Suprapubic skin (tissue), 4 donors: ENCODE results near the gene SCN4A. TPM values are rescaled to one million over a fixed set of nuclear protein-coding genes. Genes with fewer than 3 reads are reported as not detected.

Experiments used
- DNase-seq, 2 donors: peaks; one replicate each; pipeline ENCODE4 v3.0.0-alpha.2; 2019; ENCODE audit warnings: low spot score in 2 of 2
- H3K27ac ChIP-seq: fragments of 200-600 bp; sonication (generic); one replicate; pipeline ENCODE4 v1.5.1; 2019
- H3K27me3 ChIP-seq: fragments of 200-600 bp; sonication (generic); one replicate; pipeline ENCODE4 v1.5.1; 2019
- H3K36me3 ChIP-seq: fragments of 200-600 bp; sonication (generic); one replicate; pipeline ENCODE4 v1.5.1; 2019
- H3K4me1 ChIP-seq: fragments of 200-600 bp; sonication (generic); one replicate; pipeline ENCODE4 v1.5.1; 2019
- H3K4me3 ChIP-seq: fragments of 200-600 bp; sonication (generic); one replicate; pipeline ENCODE4 v1.5.1; 2019; ENCODE audit warnings: mild to moderate bottlenecking
- H3K9me3 ChIP-seq: fragments of 200-600 bp; sonication (generic); one replicate; pipeline ENCODE4 v1.5.1; 2019
- CTCF ChIP-seq, 2 donors: fragments of 200-600 bp in 1 of 2; fragments of 450-650 bp in 1 of 2; sonication (generic) in 1 of 2; IDR thresholded peaks; one replicate each; pipeline ENCODE4 v1.5.1; 2016 to 2019; ENCODE audit warnings: antibody characterized with exemption in 2 of 2, mild to moderate bottlenecking in 1 of 2, moderate library complexity in 1 of 2
- EP300 ChIP-seq: sonication (generic); formaldehyde crosslinking; IDR thresholded peaks from one replicate; pipeline ENCODE4 v1.6.1; 2017; ENCODE audit warnings: antibody characterized with exemption
- POLR2A ChIP-seq, 2 donors: fragments of 450-650 bp; IDR thresholded peaks; one replicate each; pipeline ENCODE4 v1.6.1; 2017; ENCODE audit warnings: antibody characterized with exemption in 2 of 2, mild to moderate bottlenecking in 2 of 2, moderate library complexity in 2 of 2
- POLR2AphosphoS5 ChIP-seq, 3 donors: sonication (generic); formaldehyde crosslinking; IDR thresholded peaks; one replicate each; pipeline ENCODE4 v1.6.1; 2017; ENCODE audit warnings: antibody characterized with exemption in 3 of 3
- WGBS: methylation state at CpG from one replicate; pipeline ENCODE4 v1.1.5; 2018; 5-methylcytosine and 5-hydroxymethylcytosine counted together
- total RNA-seq, 4 donors: library from RNA; depleted of rRNA; stranded (reverse); fragments of >200 nt; gene quantifications; one replicate each; pipeline ENCODE4 v1.1.0, GENCODE V29; 2016

The SCN4A gene
- total RNA-seq, 4 donors from 2014 or later: 0.45 to 4.5 (median 1.6) TPM

DNA sequence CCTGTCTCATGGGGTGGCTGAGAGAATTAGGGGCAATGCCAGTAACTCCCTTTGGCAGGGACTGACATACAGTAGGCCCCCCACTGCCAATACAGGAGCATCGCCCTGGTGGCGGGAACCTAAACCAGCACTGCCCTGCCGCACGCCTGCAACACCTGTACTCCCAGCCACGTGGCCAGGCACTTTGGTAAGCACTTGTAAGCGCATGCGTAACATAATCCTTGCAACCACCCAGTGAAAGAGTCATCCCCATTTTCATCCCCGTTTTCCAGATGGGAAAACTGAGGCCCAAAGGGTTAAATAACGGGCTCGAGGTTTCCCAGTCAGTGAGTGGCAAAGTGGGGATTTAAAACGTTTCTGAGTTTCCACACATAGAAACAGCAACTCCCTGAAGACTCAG, 17.5 kb downstream of the SCN4A start:
- Histone ChIP-seq H3K9me3 (no peaks in the 10 kb centered on the region), H3K36me3 (no peaks in the 10 kb centered on the region), H3K27me3 (peaks cover 7% of the 10 kb centered on the region), H3K4me3 (no peak overlapping the region), H3K27ac (no peak overlapping the region), H3K4me1 (no peaks in the 10 kb centered on the region)
- no peak for TF ChIP-seq CTCF (IDR thresholded peaks at IDR 0.05)
- TF ChIP-seq POLR2AphosphoS5 (IDR thresholded peaks at IDR 0.05): no peak
- TF ChIP-seq POLR2A (IDR thresholded peaks at IDR 0.05): no peak
- TF ChIP-seq EP300: no peak
- DNase-seq: no peak
- 74% methylated on average over 11 of the region's 11 CpGs for WGBS

DNA sequence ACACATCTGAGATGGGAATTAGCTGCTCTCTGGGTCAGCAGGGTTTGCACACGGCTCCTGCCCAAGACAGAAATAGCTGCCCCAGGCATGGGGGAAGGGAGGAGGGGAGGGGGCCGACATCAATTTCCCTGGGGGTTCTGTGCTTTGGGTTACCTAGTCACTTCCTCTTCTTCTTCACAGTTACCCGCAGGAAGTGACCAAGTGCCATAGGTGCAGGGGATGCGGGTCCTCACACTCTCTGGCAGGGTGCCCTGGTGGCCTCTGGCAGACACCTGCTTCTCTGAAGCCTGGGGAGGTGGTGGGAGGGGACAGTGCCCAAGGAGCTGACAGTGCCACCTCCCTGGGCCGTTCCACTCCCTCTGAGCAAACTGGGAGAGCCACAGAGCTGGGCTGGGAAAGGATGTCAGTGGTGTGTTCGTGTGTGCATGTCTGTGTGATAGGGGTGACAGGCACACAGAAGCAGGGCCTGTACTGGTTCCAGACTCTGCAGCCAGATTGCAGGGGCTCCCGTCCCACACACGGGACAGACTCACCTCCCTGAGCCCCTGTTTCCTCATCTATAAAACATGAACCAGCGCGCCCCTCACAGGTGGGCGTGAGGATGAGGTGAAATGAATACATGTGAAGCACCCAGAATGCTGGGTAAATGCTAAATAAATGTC, 18.2 kb downstream of the SCN4A start:
- no peaks in the 10 kb centered on the region for H3K36me3 ChIP-seq
- no peak overlapping the region for H3K4me3 ChIP-seq
- no peaks in the 10 kb centered on the region for H3K4me1 ChIP-seq
- no peak for DNase-seq
- TF ChIP-seq EP300 (no peak), POLR2A (IDR thresholded peaks at IDR 0.05) (no peak), CTCF (IDR thresholded peaks at IDR 0.05) (no peak), POLR2AphosphoS5 (IDR thresholded peaks at IDR 0.05) (no peak)
- H3K27me3 ChIP-seq: peaks cover 12% of the 10 kb centered on the region
- no peaks in the 10 kb centered on the region for H3K9me3 ChIP-seq
- no peak overlapping the region for H3K27ac ChIP-seq
- WGBS: 49% methylated on average over 7 of the region's 11 CpGs

DNA sequence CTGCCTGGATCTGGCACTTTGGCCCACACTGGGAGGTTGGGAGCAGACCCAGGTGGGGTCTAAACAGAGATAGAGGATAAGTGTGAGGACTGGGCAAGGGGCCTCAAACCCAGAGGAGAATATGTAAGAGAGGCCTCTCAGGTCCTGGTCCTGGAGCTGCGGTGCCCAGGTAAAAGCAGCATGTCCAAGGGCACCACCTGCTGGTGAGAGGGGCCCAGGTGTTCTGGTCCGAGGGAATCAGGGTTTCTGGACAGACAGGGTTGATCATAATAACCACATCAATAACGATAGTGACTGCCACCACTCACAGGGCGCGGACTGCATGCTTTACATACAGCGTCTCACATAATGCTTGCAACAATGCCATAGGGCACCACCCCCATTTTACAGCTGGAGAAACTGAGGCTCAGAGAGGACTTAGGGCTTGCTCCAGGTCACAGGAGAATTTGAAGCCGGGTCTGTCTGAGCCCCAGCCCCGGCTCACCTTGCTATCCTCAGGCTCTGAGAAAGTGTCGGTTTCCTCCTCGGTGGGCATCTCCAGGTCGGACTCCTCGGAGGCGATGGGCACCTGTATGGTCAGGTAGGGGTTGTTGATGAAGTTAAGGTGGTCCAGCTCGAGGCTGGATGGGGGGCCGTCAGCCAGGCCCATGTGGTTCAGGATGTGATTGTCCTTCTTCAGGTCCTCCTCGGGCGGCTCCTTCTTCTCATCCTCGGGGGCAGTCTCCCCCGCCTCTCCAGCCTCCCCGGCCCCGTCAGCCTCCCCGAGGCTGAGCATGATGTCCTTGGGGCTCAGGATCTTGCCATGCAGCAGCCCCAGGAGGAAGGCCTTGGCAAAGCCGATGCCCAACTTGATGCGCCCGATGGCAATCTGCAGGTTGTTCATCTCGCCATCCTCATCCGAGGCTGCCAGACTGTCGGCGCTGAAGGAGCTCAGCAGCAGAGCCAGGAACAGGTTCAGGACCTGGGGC, 21.5 kb downstream of the SCN4A start:
- H3K27me3 ChIP-seq: peaks cover 20% of the 10 kb centered on the region
- H3K9me3 ChIP-seq: no peaks in the 10 kb centered on the region
- peaks cover 5% of the 10 kb centered on the region for H3K4me1 ChIP-seq
- DNase-seq: no peak
- peak in 1 of 2 donors; percentile 41 for TF ChIP-seq CTCF (IDR thresholded peaks at IDR 0.05)
- TF ChIP-seq POLR2AphosphoS5 (IDR thresholded peaks at IDR 0.05): no peak
- TF ChIP-seq EP300: no peak
- H3K27ac ChIP-seq: no peak overlapping the region
- H3K4me3 ChIP-seq: no peak overlapping the region
- no peaks in the 10 kb centered on the region for H3K36me3 ChIP-seq
- WGBS: 85% methylated on average over 29 of the region's 29 CpGs

DNA sequence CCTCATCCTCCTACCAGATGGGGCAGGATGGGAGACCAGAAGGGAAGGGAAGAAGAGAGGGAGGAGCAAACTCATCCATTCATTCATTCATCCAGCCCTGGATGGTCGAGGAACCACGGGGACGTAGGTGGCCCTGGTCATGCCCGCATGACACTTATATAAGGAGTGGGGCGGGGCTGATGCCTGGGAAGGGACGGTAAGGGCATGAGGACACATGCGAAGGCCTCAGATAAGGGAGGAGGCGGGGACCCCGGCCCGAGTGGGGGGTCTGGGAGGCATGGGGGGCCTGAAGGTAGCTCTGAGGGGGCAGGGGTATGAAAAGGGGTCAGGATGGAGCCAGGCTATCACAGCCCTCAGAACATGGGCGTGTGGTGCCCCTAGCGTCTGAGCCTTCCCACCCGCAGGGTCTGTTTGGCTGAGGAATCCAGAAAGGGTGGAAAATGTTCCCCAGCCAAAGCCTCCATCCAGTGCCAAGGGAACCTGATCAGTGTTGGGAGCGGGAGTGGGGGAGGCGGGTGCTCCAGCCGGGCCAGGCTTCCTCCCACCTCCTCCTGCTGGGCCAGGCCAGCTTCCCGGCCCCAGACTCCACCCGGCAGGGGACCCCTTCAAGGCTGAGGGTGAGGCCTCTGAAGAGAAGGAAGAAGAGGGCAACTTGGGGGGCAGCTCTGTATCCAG, 23.0 kb downstream of the SCN4A start:
- H3K27ac ChIP-seq: no peak overlapping the region
- H3K4me3 ChIP-seq: no peak overlapping the region
- no peaks in the 10 kb centered on the region for H3K9me3 ChIP-seq
- 62% methylated on average over 16 of the region's 18 CpGs for WGBS
- TF ChIP-seq CTCF (IDR thresholded peaks at IDR 0.05) (no peak), POLR2AphosphoS5 (IDR thresholded peaks at IDR 0.05) (no peak), EP300 (no peak), POLR2A (IDR thresholded peaks at IDR 0.05) (no peak)
- H3K27me3 ChIP-seq: peaks cover 20% of the 10 kb centered on the region
- H3K36me3 ChIP-seq: no peaks in the 10 kb centered on the region
- H3K4me1 ChIP-seq: peaks cover 5% of the 10 kb centered on the region
- no peak for DNase-seq

- Histone ChIP-seq H3K4me1 (peaks cover 5% of the 10 kb centered on the region), H3K36me3 (no peaks in the 10 kb centered on the region), H3K9me3 (no peaks in the 10 kb centered on the region), H3K4me3 (no peak overlapping the region), H3K27me3 (peaks cover 17% of the 10 kb centered on the region), H3K27ac (no peak overlapping the region)
- no peak for DNase-seq
- TF ChIP-seq EP300: no peak
- no peak for TF ChIP-seq CTCF (IDR thresholded peaks at IDR 0.05)
- no peak for TF ChIP-seq POLR2A (IDR thresholded peaks at IDR 0.05)
- no peak for TF ChIP-seq POLR2AphosphoS5 (IDR thresholded peaks at IDR 0.05)
- 80% methylated on average over 1 of the region's 9 CpGs for WGBS
Measured at GRCh38 chr17:63948521-63948920, 24.2 kb downstream of the SCN4A start.
